ENCODE results near the gene GALNT2. TPM values are rescaled to one million over a fixed set of nuclear protein-coding genes. Genes with fewer than 3 reads are reported as not detected.

GALNT2 gene
- total RNA-seq, 3 donors from 2014 or later = 29.5 to 59.1 (median 55.2) TPM

DNA sequence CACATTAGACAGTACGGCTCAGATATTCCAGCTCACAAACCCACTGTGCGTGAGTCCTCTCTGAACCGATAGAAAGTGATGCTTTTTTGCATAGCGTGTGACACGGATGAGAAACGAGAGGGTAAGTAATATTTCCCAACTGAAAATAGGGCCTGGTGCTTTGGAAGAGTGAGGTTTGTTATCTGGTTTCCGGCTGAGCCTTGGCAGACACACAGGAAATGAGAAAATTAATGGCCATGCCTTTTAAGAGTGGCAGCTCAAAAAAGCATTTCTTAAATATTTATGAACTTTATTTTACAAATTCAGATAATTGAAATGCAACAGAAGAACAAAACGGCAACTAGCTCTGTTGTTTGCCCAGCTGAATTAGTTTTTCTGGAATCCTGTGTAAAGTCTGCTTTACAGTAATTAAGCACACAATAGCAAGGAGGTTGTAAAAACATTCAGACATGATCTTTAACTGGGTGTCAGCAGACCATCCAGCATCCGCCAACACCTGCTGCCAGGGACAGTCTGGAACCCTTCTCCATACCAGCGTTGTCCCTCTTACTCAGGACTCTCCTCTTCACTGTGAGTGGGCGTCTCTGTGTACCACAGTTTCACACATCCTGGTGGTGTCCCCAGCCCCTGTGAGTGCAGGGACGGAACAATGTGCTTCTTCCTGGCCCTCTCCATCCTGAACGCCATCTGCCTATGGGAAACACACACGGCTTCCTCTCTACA is 203.7 kb downstream of the GALNT2 start:
- peaks cover 25% of the 10 kb centered on the region for H3K4me1 ChIP-seq (ENCODE audit: low read depth)
- ATAC-seq (no peak), DNase-seq (no peak)
- H3K9me3 ChIP-seq = no peaks in the 10 kb centered on the region
- H3K36me3 ChIP-seq (ENCODE audit: low read depth) = no peaks in the 10 kb centered on the region
- intact Hi-C loops (cut with DNase I, micrococcal nuclease) = no loop called here
- no peak for TF ChIP-seq CTCF (IDR thresholded peaks at IDR 0.05)
- H3K4me3 ChIP-seq = no peak overlapping the region

GRCh38 chr1:230271300-230272035 is 204.4 kb downstream of the GALNT2 start:
- no peak for ATAC-seq
- intact Hi-C loops (cut with DNase I, micrococcal nuclease) = no loop called here

DNA sequence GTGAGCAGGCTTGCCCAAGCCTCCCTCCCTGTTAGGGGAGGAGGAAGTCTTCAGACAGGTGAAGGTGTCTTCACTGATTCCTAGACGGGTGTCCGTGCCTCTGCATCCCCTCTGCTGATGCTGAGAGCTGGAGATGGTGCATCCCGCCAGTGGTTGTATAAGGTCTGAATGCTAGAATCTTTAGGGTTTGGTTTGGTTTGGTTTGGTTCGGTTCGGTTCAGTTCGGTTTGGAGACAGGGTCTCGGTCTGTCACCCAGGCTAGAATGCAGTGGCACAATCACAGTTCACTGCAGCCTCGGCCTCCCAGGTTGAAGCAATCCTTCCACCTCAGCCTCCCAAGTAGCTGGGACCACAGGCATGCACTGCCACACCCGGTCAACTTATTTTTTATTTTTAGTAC is 205.5 kb downstream of the GALNT2 start:
- no peak for DNase-seq
- H3K4me3 ChIP-seq = no peak overlapping the region
- no peak for ATAC-seq
- TF ChIP-seq CTCF (IDR thresholded peaks at IDR 0.05) = no peak
- no peaks in the 10 kb centered on the region for H3K36me3 ChIP-seq (ENCODE audit: low read depth)
- peaks cover 22% of the 10 kb centered on the region for H3K4me1 ChIP-seq (ENCODE audit: low read depth)
- intact Hi-C loops (cut with DNase I, micrococcal nuclease) = no loop called here
- no peaks in the 10 kb centered on the region for H3K9me3 ChIP-seq

More at GRCh38 chr1:230271300-230272035, 204.4 kb downstream of the GALNT2 start:
- H3K36me3 ChIP-seq (ENCODE audit: low read depth) = no peaks in the 10 kb centered on the region
- no peak for DNase-seq
- no peaks in the 10 kb centered on the region for H3K9me3 ChIP-seq
- peaks cover 25% of the 10 kb centered on the region for H3K4me1 ChIP-seq (ENCODE audit: low read depth)
- no peak for TF ChIP-seq CTCF (IDR thresholded peaks at IDR 0.05)
- H3K4me3 ChIP-seq = no peak overlapping the region

DNA sequence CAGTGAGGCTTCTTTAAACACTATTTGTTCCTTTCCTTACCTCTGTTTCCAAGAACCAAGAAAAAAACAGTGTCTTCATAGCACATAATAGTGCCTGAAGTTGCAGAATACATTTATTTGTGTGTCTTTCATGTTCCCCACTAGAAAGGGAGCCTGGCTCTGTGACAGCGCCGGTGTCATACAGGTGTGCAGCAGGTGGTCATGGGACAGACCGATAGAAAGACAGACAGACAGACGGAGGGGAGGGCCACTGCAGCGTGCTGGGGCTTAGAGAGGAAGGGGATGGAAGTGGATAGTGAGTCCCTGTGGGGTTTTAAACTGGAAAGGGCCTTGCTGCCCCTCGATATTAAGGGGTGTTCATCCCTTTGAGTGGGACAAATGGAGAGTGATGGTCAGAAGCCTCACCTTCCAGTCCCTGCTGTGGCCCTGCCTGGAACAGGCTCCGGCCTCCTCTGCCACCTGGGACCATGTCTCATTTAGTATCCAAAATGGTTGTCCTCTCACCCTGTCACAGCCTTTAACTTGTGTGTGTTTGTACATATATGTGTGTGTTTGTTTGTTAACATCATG is 206.2 kb downstream of the GALNT2 start:
- Histone ChIP-seq H3K4me1 (ENCODE audit: low read depth) (peaks cover 15% of the 10 kb centered on the region), H3K9me3 (no peaks in the 10 kb centered on the region), H3K36me3 (ENCODE audit: low read depth) (no peaks in the 10 kb centered on the region), H3K4me3 (no peak overlapping the region)
- intact Hi-C loops (cut with DNase I, micrococcal nuclease) = no loop called here
- DNase-seq (no peak), ATAC-seq (no peak)
- no peak for TF ChIP-seq CTCF (IDR thresholded peaks at IDR 0.05)

DNA sequence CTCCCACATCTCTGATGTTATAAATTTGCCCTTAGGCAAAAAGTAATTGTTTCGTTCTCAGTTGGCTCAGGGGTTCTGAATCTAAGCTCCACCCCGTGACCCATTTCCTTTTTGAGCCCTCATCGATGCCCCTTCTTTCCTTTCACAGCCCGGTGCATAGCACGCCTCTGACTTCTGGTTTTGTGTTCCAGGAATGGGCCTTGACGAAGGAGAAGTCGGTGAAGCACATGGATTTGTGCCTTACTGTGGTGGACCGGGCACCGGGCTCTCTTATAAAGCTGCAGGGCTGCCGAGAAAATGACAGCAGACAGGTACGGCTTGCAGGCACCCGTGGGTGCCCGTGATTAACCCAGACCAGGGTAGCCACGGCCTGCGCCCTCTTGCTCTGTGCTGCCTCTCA is 207.2 kb downstream of the GALNT2 start:
- ATAC-seq = no peak

More for the DNA sequence above, 207.2 kb downstream of the GALNT2 start:
- Histone ChIP-seq H3K36me3 (ENCODE audit: low read depth) (no peaks in the 10 kb centered on the region), H3K4me3 (no peak overlapping the region), H3K9me3 (no peaks in the 10 kb centered on the region), H3K4me1 (ENCODE audit: low read depth) (peaks cover 10% of the 10 kb centered on the region)
- no peak for DNase-seq
- intact Hi-C loops (cut with DNase I, micrococcal nuclease) = no loop called here
- no peak for TF ChIP-seq CTCF (IDR thresholded peaks at IDR 0.05)

Measured in mucosa of descending colon (tissue), 3 donors.